ENCODE measurements around the gene IQCH.

- TF ChIP-seq REST (IDR thresholded peaks at IDR 0.05; ENCODE audit: insufficient read depth in 1 of 2, low read depth in 2 of 2, low read length in 2 of 2) (no peak), POLR2AphosphoS5 (IDR thresholded peaks at IDR 0.05; ENCODE audit: low read depth, low read length) (no peak)
Measured at GRCh38 chr15:67504796-67505195, 250.2 kb downstream of the IQCH start.

Data from PFSK-1 (cell line).